ENCODE measurements around the gene EPC2. TPM values are rescaled to one million over a fixed set of nuclear protein-coding genes. Genes with fewer than 3 reads are reported as not detected.
A peak's percentile ranks its signal among the peaks of the same experiment; 100 is the strongest.
"Not testable (repeated sequence)": the region's sequence is repeated elsewhere in the genome, so short reads cannot be mapped to it uniquely, and the experiment has no call there.

Gene EPC2
- total RNA-seq, 1 experiment from 2014 or later, result 16.0 TPM

GRCh38 chr2:148667113-148667836 lies 22.7 kb downstream of the EPC2 start:
- Histone ChIP-seq H3K4me3 (no peak overlapping the region), H3K4me1 (replicated peaks) (no peaks in the 10 kb centered on the region; the same call in 1 of the 2 replicates), H3K27ac (no peak overlapping the region), H3K27me3 (replicated peaks) (no peaks in the 10 kb centered on the region), H3K9me3 (replicated peaks) (no peaks in the 10 kb centered on the region), H3K36me3 (no peaks in the 10 kb centered on the region)
- DNase-seq (ENCODE audit: low read depth in 1 of 2, low spot score in 2 of 2), result no peak

GRCh38 chr2:148670773-148671172 lies 26.2 kb downstream of the EPC2 start:
- Histone ChIP-seq H3K4me3 (no peak overlapping the region), H3K36me3 (no peaks in the 10 kb centered on the region), H3K4me1 (replicated peaks) (peaks cover 3% of the 10 kb centered on the region; the same call in 1 of the 2 replicates), H3K27me3 (replicated peaks) (no peaks in the 10 kb centered on the region), H3K27ac (no peak overlapping the region), H3K9me3 (replicated peaks) (no peaks in the 10 kb centered on the region)
- DNase-seq (ENCODE audit: low read depth in 1 of 2, low spot score in 2 of 2), result no peak

- Histone ChIP-seq H3K9me3 (replicated peaks) (no peaks in the 10 kb centered on the region), H3K36me3 (no peaks in the 10 kb centered on the region), H3K27ac (no peak overlapping the region), H3K4me3 (no peak overlapping the region), H3K27me3 (replicated peaks) (no peaks in the 10 kb centered on the region), H3K4me1 (replicated peaks) (peaks cover 6% of the 10 kb centered on the region; the same call in 1 of the 2 replicates)
- peak in 1 of 2 experiments; percentile 28 for DNase-seq (ENCODE audit: low read depth in 1 of 2, low spot score in 2 of 2)
Observed at GRCh38 chr2:148674063-148675020, 29.8 kb downstream of the EPC2 start.

- DNase-seq (ENCODE audit: low read depth in 1 of 2, low spot score in 2 of 2), result no peak
- H3K4me1 ChIP-seq (replicated peaks), result peaks cover 6% of the 10 kb centered on the region; the same call in 1 of the 2 replicates
- H3K27ac ChIP-seq, result no peak overlapping the region
Observed at GRCh38 chr2:148675708-148676107, 31.2 kb downstream of the EPC2 start.

GRCh38 chr2:148678302-148679179 lies 34.0 kb downstream of the EPC2 start:
- not testable (repeated sequence) for H3K27ac ChIP-seq; DNase-seq (ENCODE audit: low read depth in 1 of 2, low spot score in 2 of 2); H3K4me3 ChIP-seq; H3K36me3 ChIP-seq; H3K27me3 ChIP-seq (replicated peaks); H3K9me3 ChIP-seq (replicated peaks); H3K4me1 ChIP-seq (replicated peaks)

More at GRCh38 chr2:148675708-148676107, 31.2 kb downstream of the EPC2 start:
- Histone ChIP-seq H3K4me3 (no peak overlapping the region), H3K9me3 (replicated peaks) (no peaks in the 10 kb centered on the region), H3K27me3 (replicated peaks) (no peaks in the 10 kb centered on the region), H3K36me3 (no peaks in the 10 kb centered on the region)

- Histone ChIP-seq H3K36me3 (no peaks in the 10 kb centered on the region), H3K4me1 (replicated peaks) (0 out of 2 replicates have a peak, but pooled peaks cover 6% of the 10 kb centered on the region), H3K27ac (no peak overlapping the region), H3K4me3 (no peak overlapping the region), H3K9me3 (replicated peaks) (no peaks in the 10 kb centered on the region), H3K27me3 (replicated peaks) (no peaks in the 10 kb centered on the region)
- DNase-seq (ENCODE audit: low read depth in 1 of 2, low spot score in 2 of 2), result no peak
Observed at GRCh38 chr2:148680462-148680861, 35.9 kb downstream of the EPC2 start.

- Histone ChIP-seq H3K36me3 (no peaks in the 10 kb centered on the region), H3K27me3 (replicated peaks) (no peaks in the 10 kb centered on the region), H3K4me3 (no peak overlapping the region), H3K9me3 (replicated peaks) (no peaks in the 10 kb centered on the region), H3K4me1 (replicated peaks) (no peaks in the 10 kb centered on the region), H3K27ac (no peak overlapping the region)
- DNase-seq (ENCODE audit: low read depth in 1 of 2, low spot score in 2 of 2), result no peak
Observed at GRCh38 chr2:148681443-148681842, 36.9 kb downstream of the EPC2 start.

GRCh38 chr2:148681862-148682261 lies 37.3 kb downstream of the EPC2 start:
- H3K4me1 ChIP-seq (replicated peaks); DNase-seq (ENCODE audit: low read depth in 1 of 2, low spot score in 2 of 2); H3K27ac ChIP-seq; H3K27me3 ChIP-seq (replicated peaks); H3K9me3 ChIP-seq (replicated peaks); H3K36me3 ChIP-seq; H3K4me3 ChIP-seq: not testable (repeated sequence)

- Histone ChIP-seq H3K4me3 (no peak overlapping the region), H3K27me3 (replicated peaks) (no peaks in the 10 kb centered on the region), H3K9me3 (replicated peaks) (no peaks in the 10 kb centered on the region), H3K27ac (no peak overlapping the region), H3K4me1 (replicated peaks) (no peaks in the 10 kb centered on the region), H3K36me3 (no peaks in the 10 kb centered on the region)
- no peak for DNase-seq (ENCODE audit: low read depth in 1 of 2, low spot score in 2 of 2)
Observed at GRCh38 chr2:148684507-148684906, 40.0 kb downstream of the EPC2 start.

- Histone ChIP-seq H3K4me3 (no peak overlapping the region), H3K4me1 (replicated peaks) (no peaks in the 10 kb centered on the region)
Observed at GRCh38 chr2:148687543-148687942, 43.0 kb downstream of the EPC2 start.

GRCh38 chr2:148688011-148688410 lies 43.5 kb downstream of the EPC2 start:
- H3K4me1 ChIP-seq (replicated peaks); H3K36me3 ChIP-seq; H3K9me3 ChIP-seq (replicated peaks); H3K4me3 ChIP-seq; H3K27ac ChIP-seq; DNase-seq (ENCODE audit: low read depth in 1 of 2, low spot score in 2 of 2); H3K27me3 ChIP-seq (replicated peaks): not testable (repeated sequence)

More at GRCh38 chr2:148687543-148687942, 43.0 kb downstream of the EPC2 start:
- Histone ChIP-seq H3K9me3 (replicated peaks) (no peaks in the 10 kb centered on the region), H3K27ac (no peak overlapping the region), H3K36me3 (no peaks in the 10 kb centered on the region), H3K27me3 (replicated peaks) (no peaks in the 10 kb centered on the region)
- no peak for DNase-seq (ENCODE audit: low read depth in 1 of 2, low spot score in 2 of 2)

GRCh38 chr2:148696985-148697384 lies 52.4 kb downstream of the EPC2 start:
- Histone ChIP-seq H3K27ac (no peak overlapping the region), H3K9me3 (replicated peaks) (no peaks in the 10 kb centered on the region; the same call in 1 of the 2 replicates), H3K4me1 (replicated peaks) (no peaks in the 10 kb centered on the region), H3K27me3 (replicated peaks) (no peaks in the 10 kb centered on the region), H3K4me3 (no peak overlapping the region), H3K36me3 (peaks cover 17% of the 10 kb centered on the region; the same call in 1 of the 2 replicates)
- no peak for DNase-seq (ENCODE audit: low read depth in 1 of 2, low spot score in 2 of 2)

- H3K9me3 ChIP-seq (replicated peaks), result peaks cover 4% of the 10 kb centered on the region; the same call in 1 of the 2 replicates
- no peak for DNase-seq (ENCODE audit: low read depth in 1 of 2, low spot score in 2 of 2)
- no peak overlapping the region for H3K27ac ChIP-seq
- no peaks in the 10 kb centered on the region for H3K4me1 ChIP-seq (replicated peaks)
- no peak overlapping the region for H3K4me3 ChIP-seq
- H3K36me3 ChIP-seq, result 0 out of 2 replicates have a peak, but pooled peaks cover 10% of the 10 kb centered on the region
- H3K27me3 ChIP-seq (replicated peaks), result no peaks in the 10 kb centered on the region
Observed at GRCh38 chr2:148699830-148700229, 55.3 kb downstream of the EPC2 start.
